ENCODE results near the gene TXLNG.

GRCh38 chrX:16827225-16827624 is 41.0 kb downstream of the TXLNG start:
- TF ChIP-seq EZH2phosphoT487 (IDR thresholded peaks at IDR 0.05; ENCODE audit: insufficient read depth, low read depth) (no peak), EZH2 (IDR thresholded peaks at IDR 0.05; ENCODE audit: insufficient read depth, poor library complexity, severe bottlenecking) (no peak)
